Activated T-cell treated with anti-CD3 and anti-CD28 coated beads for 48 hours (primary cell): ENCODE data around the gene RPL35A.
"Not testable (repeated sequence)": the region's sequence is repeated elsewhere in the genome, so short reads cannot be mapped to it uniquely, and the experiment has no call there.

Experiments
- DNase-seq: peaks from one replicate; pipeline ENCODE4 v3.0.0-alpha.2; 2020; ENCODE audit warnings: low read depth

RPL35A gene

GRCh38 chr3:197949778-197950676, at the start of gene RPL35A:
Gene RPL35A, plus strand, starts transcription at chr3:197950190. Its CDS starts 778 bp downstream, at chr3:197950968.
- peak; percentile 70 for DNase-seq

- no peak for DNase-seq
These were observed 48.4 kb upstream of the RPL35A start for GRCh38 chr3:197901626-197902025.

- peak; percentile 81 for DNase-seq
These were observed 43.8 kb upstream of the RPL35A start for GRCh38 chr3:197906023-197906849.

- no peak for DNase-seq
These were observed 43.2 kb upstream of the RPL35A start for GRCh38 chr3:197906850-197907187.

- no peak for DNase-seq
These were observed 42.8 kb upstream of the RPL35A start for GRCh38 chr3:197907196-197907595.

GRCh38 chr3:197908550-197908949, 41.4 kb upstream of the RPL35A start:
- not testable (repeated sequence) for DNase-seq

- no peak for DNase-seq
These were observed 40.9 kb upstream of the RPL35A start for GRCh38 chr3:197908957-197909701.

GRCh38 chr3:197912741-197913476, 37.1 kb upstream of the RPL35A start:
- DNase-seq = no peak

- DNase-seq = no peak
These were observed 36.2 kb upstream of the RPL35A start for GRCh38 chr3:197913641-197914380.

GRCh38 chr3:197921429-197922275, 28.3 kb upstream of the RPL35A start:
- DNase-seq = not testable (repeated sequence)

GRCh38 chr3:197926418-197926817, 23.6 kb upstream of the RPL35A start:
- DNase-seq = no peak

- not testable (repeated sequence) for DNase-seq
These were observed 22.4 kb upstream of the RPL35A start for GRCh38 chr3:197927578-197927977.

- no peak for DNase-seq
These were observed 13.1 kb upstream of the RPL35A start for GRCh38 chr3:197936819-197937384.

GRCh38 chr3:197940745-197941384, 9.1 kb upstream of the RPL35A start:
- no peak for DNase-seq

- DNase-seq = no peak
These were observed 6.9 kb upstream of the RPL35A start for GRCh38 chr3:197942956-197943556.

- DNase-seq = no peak
These were observed 706 bp upstream of the RPL35A start for GRCh38 chr3:197949191-197949777.

GRCh38 chr3:197950677-197951061, 679 bp downstream of the RPL35A start:
- DNase-seq = no peak

- no peak for DNase-seq
These were observed 1.5 kb downstream of the RPL35A start for GRCh38 chr3:197951392-197951990.
